ENCODE results near the gene PLPP7.

- no peak for TF ChIP-seq CEBPB (IDR thresholded peaks at IDR 0.05)
- no peak for TF ChIP-seq CTCF (IDR thresholded peaks at IDR 0.05)
- TF ChIP-seq PBX3 (IDR thresholded peaks at IDR 0.05), result no peak
- TF ChIP-seq MAFK (IDR thresholded peaks at IDR 0.05; ENCODE audit: partially characterized antibody), result no peak
- TF ChIP-seq NR3C1 (IDR thresholded peaks at IDR 0.05), result no peak
- no peak for TF ChIP-seq CHD2 (IDR thresholded peaks at IDR 0.05; ENCODE audit: low read length, partially characterized antibody)
- no peak for TF ChIP-seq HEYL (CRISPR knock-in tag; IDR thresholded peaks at IDR 0.05)
- no peak for TF ChIP-seq POLR2A (IDR thresholded peaks at IDR 0.05; ENCODE audit: low read length)
- no peak for TF ChIP-seq RAD21 (conservative IDR thresholded peaks at IDR 0.05 in 1 of 2, IDR thresholded peaks at IDR 0.05 in 1 of 2)
- no peak for TF ChIP-seq FOSL2 (IDR thresholded peaks at IDR 0.05)
- no peak for TF ChIP-seq FOSL2 (CRISPR knock-in tag; IDR thresholded peaks at IDR 0.05)
- TF ChIP-seq ZNF302 (CRISPR knock-in tag; IDR thresholded peaks at IDR 0.05), result no peak
- no peak for TF ChIP-seq REST (IDR thresholded peaks at IDR 0.05)
Observed at GRCh38 chr9:131335368-131335755, 45.8 kb downstream of the PLPP7 start.

All from A549 (cell line).